Ishikawa (cell line): Measurements from ENCODE around the gene STAG2.

ENCODE experiments used
- CEBPB ChIP-seq: IDR thresholded peaks from 2 replicates; pipeline ENCODE4 v1.6.1; 2012
- CREB1 ChIP-seq: IDR thresholded peaks from 2 replicates; pipeline ENCODE4 v1.6.1; 2012; ENCODE audit warnings: low read depth
- EGR1 ChIP-seq: IDR thresholded peaks from 2 replicates; pipeline ENCODE4 v1.6.1; 2012
- EP300 ChIP-seq: IDR thresholded peaks from 2 replicates; pipeline ENCODE4 v1.6.1; 2012; ENCODE audit warnings: borderline replicate concordance
- NFIC ChIP-seq: IDR thresholded peaks from 2 replicates; pipeline ENCODE4 v1.6.1; 2012
- TAF1 ChIP-seq: IDR thresholded peaks from 2 replicates; pipeline ENCODE4 v1.6.1; 2012; ENCODE audit warnings: low read depth, mild to moderate bottlenecking
- TCF12 ChIP-seq: IDR thresholded peaks from 2 replicates; pipeline ENCODE4 v1.6.1; 2012; ENCODE audit warnings: low read depth
- TEAD4 ChIP-seq: IDR thresholded peaks from 2 replicates; pipeline ENCODE4 v1.6.1; 2012
- YY1 ChIP-seq: IDR thresholded peaks from 2 replicates; pipeline ENCODE4 v1.6.1; 2012; ENCODE audit warnings: low read depth

DNA sequence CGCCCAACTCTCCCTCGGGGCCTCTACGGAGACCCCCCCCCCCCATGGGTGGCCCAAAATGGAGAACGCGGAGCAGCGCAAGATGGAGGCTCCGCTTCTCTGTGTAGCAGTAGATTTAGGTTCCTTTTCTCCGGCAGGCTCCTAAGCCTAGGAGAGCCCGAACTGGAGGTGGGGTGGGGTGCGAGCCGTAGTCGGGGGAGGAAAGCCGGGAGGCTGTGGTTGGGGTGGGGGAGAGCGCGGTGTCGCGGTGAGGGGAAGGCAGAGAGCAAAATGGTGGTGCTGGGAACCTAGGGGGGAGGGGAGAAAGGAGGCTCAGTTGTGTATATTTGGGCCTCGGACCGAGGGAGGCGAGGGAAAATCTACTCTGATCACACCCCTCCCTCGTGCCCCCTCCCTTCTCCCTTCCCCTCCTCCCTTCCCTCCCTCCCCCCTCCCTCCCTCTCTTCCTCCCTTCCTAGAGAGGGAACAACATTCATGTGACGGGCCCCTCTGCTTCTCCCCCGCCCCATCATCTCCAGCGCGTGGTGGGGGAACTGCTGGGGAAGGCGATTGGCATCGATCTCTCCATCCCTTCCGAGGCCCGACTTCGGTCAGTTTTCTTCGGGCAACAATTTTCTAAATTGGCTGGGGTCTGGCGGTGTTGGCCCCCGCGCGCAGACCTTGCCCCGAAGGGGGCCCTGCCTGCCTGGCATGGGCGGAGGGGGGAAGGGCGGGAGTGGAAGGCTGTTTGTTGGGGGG is at the start of gene STAG2:
- TF ChIP-seq CEBPB (no peak), TAF1 (peak; percentile 59), TCF12 (no peak), TEAD4 (no peak; the same call in 1 of the 2 replicates), CREB1 (no peak), NFIC (no peak), YY1 (peak; percentile 83), EP300 (no peak), EGR1 (no peak)
